Activated B cell treated with CpG ODN at 0.5 μM for 24 hours (primary cell): ENCODE measurements around the gene IGSF5. TPM values are rescaled to one million over a fixed set of nuclear protein-coding genes. Genes with fewer than 3 reads are reported as not detected.

Experiments
- ATAC-seq: fragments of 200-7000 bp; cut with Tn5 transposase; one replicate; pipeline ENCODE4 v1.10.0; 2021; ENCODE audit warnings: low read depth, mild to moderate bottlenecking, moderate library complexity
- CTCF ChIA-PET: fragments of 350-600 bp; sonication (Branson Sonifier 250); formaldehyde crosslinking; loops from one replicate; lab custom pipeline; 2021; ENCODE audit warnings: antibody characterized with exemption; lab: Charles Lee
- POLR2A ChIA-PET: fragments of 350-600 bp; sonication (Branson Sonifier 250); formaldehyde crosslinking; loops from one replicate; lab custom pipeline; 2021; ENCODE audit warnings: antibody characterized with exemption; lab: Charles Lee
- DNase-seq: peaks from one replicate; pipeline ENCODE4 v3.0.0; 2022
- H3K27ac Mint-ChIP-seq: one replicate; pipeline ENCODE4 v1.8.0; 2020; ENCODE audit warnings: mixed read lengths
- H3K27me3 Mint-ChIP-seq: one replicate; pipeline ENCODE4 v1.8.0; 2021; ENCODE audit warnings: mixed read lengths
- H3K36me3 Mint-ChIP-seq: one replicate; pipeline ENCODE4 v1.8.0; 2021; ENCODE audit warnings: low read depth, mixed read lengths
- H3K4me1 Mint-ChIP-seq: one replicate; pipeline ENCODE4 v1.8.0; 2021; ENCODE audit warnings: mixed read lengths
- H3K4me3 Mint-ChIP-seq: one replicate; pipeline ENCODE4 v1.8.0; 2020; ENCODE audit warnings: mild to moderate bottlenecking, mixed read lengths
- H3K9me3 Mint-ChIP-seq: one replicate; pipeline ENCODE4 v1.8.0; 2020; ENCODE audit warnings: mixed read lengths
- intact Hi-C: fragments of 100-400 bp; cut with micrococcal nuclease; formaldehyde crosslinking; loops from one replicate; pipeline ENCODE4 v1.15.1; 2024
- total RNA-seq: library from RNA; stranded (reverse); gene quantifications from 2 replicates; pipeline ENCODE4 v1.2.3, GENCODE V29; 2022
- TF ChIP-seq, protein P1 (sequence below): fragments of 200-600 bp; IDR thresholded peaks from one replicate; pipeline ENCODE4 v1.8.0; 2022; ENCODE audit warnings: antibody characterized with exemption, mild to moderate bottlenecking

IGSF5 gene
- total RNA-seq, 1 donor from 2014 or later = not detected

DNA sequence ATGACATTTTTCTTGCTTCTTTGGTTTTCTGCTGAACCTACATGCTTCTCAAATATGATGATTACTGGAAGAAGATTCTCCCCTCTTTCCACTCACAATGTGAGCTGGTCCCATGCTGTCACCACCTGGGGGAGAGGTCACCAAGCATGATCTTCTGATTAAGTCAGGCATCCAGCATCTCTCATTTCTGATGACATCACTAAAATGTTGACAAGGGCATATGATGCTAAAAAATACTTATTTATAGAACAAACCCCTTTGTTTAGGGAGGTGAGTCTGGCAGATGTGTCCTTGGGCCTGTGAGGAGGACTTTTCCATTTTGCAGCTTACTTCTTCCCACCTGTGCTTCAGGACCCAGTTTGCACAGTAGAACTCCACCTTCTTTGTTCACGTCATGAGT, 80.3 kb downstream of the IGSF5 start:
- Mint-ChIP-seq H3K27ac (no peak overlapping the region), H3K9me3 (peaks cover 9% of the 10 kb centered on the region), H3K27me3 (no peaks in the 10 kb centered on the region), H3K4me3 (no peak overlapping the region), H3K4me1 (no peaks in the 10 kb centered on the region), H3K36me3 (no peaks in the 10 kb centered on the region)
- TF ChIP-seq, protein P1, sequence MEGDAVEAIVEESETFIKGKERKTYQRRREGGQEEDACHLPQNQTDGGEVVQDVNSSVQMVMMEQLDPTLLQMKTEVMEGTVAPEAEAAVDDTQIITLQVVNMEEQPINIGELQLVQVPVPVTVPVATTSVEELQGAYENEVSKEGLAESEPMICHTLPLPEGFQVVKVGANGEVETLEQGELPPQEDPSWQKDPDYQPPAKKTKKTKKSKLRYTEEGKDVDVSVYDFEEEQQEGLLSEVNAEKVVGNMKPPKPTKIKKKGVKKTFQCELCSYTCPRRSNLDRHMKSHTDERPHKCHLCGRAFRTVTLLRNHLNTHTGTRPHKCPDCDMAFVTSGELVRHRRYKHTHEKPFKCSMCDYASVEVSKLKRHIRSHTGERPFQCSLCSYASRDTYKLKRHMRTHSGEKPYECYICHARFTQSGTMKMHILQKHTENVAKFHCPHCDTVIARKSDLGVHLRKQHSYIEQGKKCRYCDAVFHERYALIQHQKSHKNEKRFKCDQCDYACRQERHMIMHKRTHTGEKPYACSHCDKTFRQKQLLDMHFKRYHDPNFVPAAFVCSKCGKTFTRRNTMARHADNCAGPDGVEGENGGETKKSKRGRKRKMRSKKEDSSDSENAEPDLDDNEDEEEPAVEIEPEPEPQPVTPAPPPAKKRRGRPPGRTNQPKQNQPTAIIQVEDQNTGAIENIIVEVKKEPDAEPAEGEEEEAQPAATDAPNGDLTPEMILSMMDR = no peak
- intact Hi-C loops = no loop called here
- no peak for ATAC-seq
- DNase-seq = no peak
- ChIA-PET CTCF (no interaction called here), POLR2A (no interaction called here)

DNA sequence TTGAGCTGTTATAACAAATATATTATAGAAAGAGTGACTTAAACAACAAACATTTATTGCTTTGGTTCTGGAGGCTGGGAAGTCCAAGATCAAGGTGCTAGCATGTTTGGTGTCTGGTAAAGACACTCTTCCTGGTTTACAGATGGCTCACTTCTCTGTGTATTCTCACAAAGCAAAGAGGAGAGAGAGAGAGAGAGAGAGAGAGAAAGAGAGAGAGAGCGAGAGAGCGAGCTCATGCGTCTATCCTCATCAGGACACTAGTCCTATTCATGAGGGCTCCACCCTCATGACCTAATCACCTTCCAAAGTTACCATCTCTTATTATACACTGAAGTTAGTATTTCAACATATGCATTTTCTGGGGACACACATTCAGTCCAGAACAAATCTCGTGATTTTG, 89.6 kb downstream of the IGSF5 start:
- Mint-ChIP-seq H3K27me3 (no peaks in the 10 kb centered on the region), H3K4me3 (no peak overlapping the region), H3K36me3 (no peaks in the 10 kb centered on the region), H3K27ac (no peak overlapping the region), H3K9me3 (no peaks in the 10 kb centered on the region), H3K4me1 (no peaks in the 10 kb centered on the region)
- ChIA-PET POLR2A (no interaction called here), CTCF (no interaction called here)
- TF ChIP-seq, protein P1 = no peak
- DNase-seq (no peak), ATAC-seq (no peak)
- intact Hi-C loops = no loop called here

DNA sequence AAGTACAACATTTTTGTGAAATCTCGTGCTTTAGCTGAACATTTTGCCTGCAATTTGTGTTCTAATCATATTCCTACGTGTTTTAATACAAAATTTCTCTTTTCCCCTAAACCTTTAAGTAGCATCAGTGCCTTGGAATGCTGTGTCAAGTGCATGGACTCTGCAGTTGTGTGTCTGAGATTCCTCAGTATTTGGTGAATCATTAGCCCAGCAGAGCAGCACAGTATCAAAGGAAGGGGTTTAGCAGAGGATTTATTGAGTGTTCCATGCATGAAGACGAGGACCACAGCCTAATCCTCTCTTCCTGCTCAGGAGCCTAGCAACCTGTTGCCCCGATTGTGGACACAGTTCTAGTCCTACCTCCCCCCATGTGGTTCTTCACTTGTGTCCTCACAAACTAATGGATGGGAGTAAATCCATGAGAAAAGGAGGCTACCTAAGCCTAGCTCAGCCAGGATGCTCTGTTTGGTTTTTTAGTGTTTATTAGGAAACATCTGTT, 92.9 kb downstream of the IGSF5 start:
- no peak for DNase-seq
- Mint-ChIP-seq H3K9me3 (no peaks in the 10 kb centered on the region), H3K27me3 (no peaks in the 10 kb centered on the region), H3K27ac (no peak overlapping the region), H3K36me3 (no peaks in the 10 kb centered on the region), H3K4me1 (no peaks in the 10 kb centered on the region), H3K4me3 (no peak overlapping the region)
- TF ChIP-seq, protein P1 = no peak
- ChIA-PET POLR2A (no interaction called here), CTCF (no interaction called here)
- intact Hi-C loops = no loop called here
- ATAC-seq = no peak

DNA sequence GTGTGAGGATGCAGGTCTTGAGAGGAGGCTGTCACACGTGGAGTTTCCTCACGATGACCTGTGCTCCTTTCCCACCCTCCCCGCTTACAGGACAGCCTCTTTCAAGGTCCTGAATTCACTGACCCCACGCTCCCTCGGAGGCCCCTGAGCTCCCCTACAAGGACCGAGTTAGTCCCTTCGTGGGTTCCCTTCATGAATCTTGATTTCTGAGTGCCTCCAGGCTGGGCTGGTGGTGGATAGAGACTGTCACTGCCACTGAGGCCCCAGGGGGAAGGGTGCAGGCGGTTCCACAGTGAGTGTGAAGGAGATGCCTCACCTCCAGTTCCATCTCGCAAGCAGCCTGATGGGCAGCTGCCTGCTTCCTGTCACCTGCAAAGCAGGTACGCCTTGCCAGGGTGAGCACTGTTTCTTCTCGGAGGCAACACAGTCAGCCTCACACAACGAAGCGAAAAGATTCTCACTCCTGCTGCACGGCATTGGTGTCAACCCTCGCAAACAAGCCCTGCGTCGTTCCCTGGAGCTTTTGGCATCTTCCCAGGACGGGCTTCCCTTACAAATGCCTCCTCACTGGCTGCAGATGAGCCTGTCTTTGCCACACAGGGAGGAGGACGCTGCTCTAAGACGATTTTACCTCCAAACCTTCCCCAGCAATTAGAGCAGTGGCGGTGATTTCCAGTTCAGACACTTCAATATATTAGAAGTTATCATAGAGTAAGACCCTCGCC, 95.6 kb downstream of the IGSF5 start:
- Mint-ChIP-seq H3K9me3 (peaks cover 3% of the 10 kb centered on the region), H3K27ac (no peak overlapping the region), H3K27me3 (no peaks in the 10 kb centered on the region), H3K36me3 (no peaks in the 10 kb centered on the region), H3K4me3 (no peak overlapping the region), H3K4me1 (no peaks in the 10 kb centered on the region)
- ChIA-PET CTCF (no interaction called here), POLR2A (no interaction called here)
- no peak for DNase-seq
- TF ChIP-seq, protein P1 = no peak
- intact Hi-C loops = no loop called here
- ATAC-seq = no peak

DNA sequence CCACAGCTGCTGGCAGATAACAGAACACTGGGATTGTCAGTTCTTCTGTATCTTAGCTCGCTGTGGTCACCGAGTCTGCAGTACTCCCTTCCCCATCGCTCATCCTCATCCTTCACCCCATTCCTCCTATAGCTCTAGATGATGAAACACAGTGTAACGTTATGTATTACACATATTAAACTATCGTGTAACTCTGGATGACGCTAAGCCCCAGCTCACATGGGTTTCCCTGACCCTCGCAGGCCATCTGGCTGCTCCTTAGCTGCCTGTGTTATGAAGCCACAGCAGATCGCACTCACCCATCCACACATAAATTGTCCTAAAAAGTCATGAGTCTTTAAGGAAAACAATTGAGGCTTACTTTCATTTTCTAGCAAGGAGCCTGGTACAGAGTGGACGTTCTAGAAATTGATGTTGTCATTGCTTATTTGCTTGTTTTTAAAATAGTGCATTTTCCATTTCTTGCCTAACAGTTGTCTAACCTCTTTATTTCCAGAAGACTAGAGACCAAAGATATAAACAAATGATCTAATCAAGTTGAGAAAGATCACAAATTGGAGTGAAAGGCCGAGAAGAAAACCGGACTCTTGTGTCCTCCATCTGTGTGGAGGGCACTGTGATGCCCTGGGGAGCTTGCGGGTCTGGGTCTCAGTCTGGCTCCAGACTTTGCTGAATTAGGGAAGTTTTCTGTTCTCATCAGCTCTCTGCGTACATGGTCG, 97.9 kb downstream of the IGSF5 start:
- ChIA-PET POLR2A (no interaction called here), CTCF (no interaction called here)
- peaks cover 5% of the 10 kb centered on the region for H3K9me3 Mint-ChIP-seq
- ATAC-seq (no peak), DNase-seq (no peak)
- H3K4me1 Mint-ChIP-seq = no peaks in the 10 kb centered on the region
- no peak overlapping the region for H3K27ac Mint-ChIP-seq
- H3K27me3 Mint-ChIP-seq = no peaks in the 10 kb centered on the region
- H3K36me3 Mint-ChIP-seq = no peaks in the 10 kb centered on the region
- intact Hi-C loops = no loop called here
- no peak overlapping the region for H3K4me3 Mint-ChIP-seq
- TF ChIP-seq, protein P1 = no peak
